Peyer's patch (tissue), 4 donors: Measurements from ENCODE around the gene FUCA2. TPM values are rescaled to one million over a fixed set of nuclear protein-coding genes. Genes with fewer than 3 reads are reported as not detected.

Experiments
- DNase-seq, 3 donors: peaks; one replicate each; pipeline ENCODE4 v3.0.0-alpha.2; 2017 to 2019
- H3K27ac ChIP-seq, 4 donors: fragments of 200-600 bp; sonication (generic); one replicate each; pipeline ENCODE4 v1.5.1; 2016 to 2019
- H3K27me3 ChIP-seq, 2 donors: fragments of 200-600 bp; sonication (generic); one replicate each; pipeline ENCODE4 v1.5.1; 2019
- H3K36me3 ChIP-seq, 3 donors: fragments of 200-600 bp; sonication (generic); one replicate each; pipeline ENCODE4 v1.5.1; 2016 to 2019
- H3K4me1 ChIP-seq, 4 donors: fragments of 200-600 bp; sonication (generic); one replicate each; pipeline ENCODE4 v1.5.1; 2016 to 2019
- H3K4me3 ChIP-seq, 4 donors: fragments of 200-600 bp; sonication (generic); 1 replicate in 3 of 4; 2 replicates in 1 of 4; pipeline ENCODE4 v1.5.1; 2016 to 2019; ENCODE audit warnings: mild to moderate bottlenecking in 1 of 4
- H3K9me3 ChIP-seq, 4 donors: fragments of 200-600 bp; sonication (generic); one replicate each; pipeline ENCODE4 v1.5.1; 2016 to 2019; ENCODE audit warnings: mild to moderate bottlenecking in 1 of 4
- CTCF ChIP-seq, 6 experiments: fragments of 450-650 bp in 4 of 6; fragments of 200-600 bp in 2 of 6; sonication (generic) in 1 of 6; IDR thresholded peaks; one replicate each; pipeline ENCODE4 v1.5.1; 2017 to 2019; ENCODE audit warnings: antibody characterized with exemption in 6 of 6, mild to moderate bottlenecking in 3 of 6, moderate library complexity in 1 of 6
- POLR2A ChIP-seq, 2 donors: fragments of 450-650 bp; IDR thresholded peaks; one replicate each; pipeline ENCODE4 v1.5.1; 2017; ENCODE audit warnings: antibody characterized with exemption in 2 of 2, mild to moderate bottlenecking in 2 of 2, moderate library complexity in 2 of 2
- total RNA-seq, 4 donors: library from RNA; depleted of rRNA; stranded (reverse); fragments of >200 nt; gene quantifications; one replicate each; pipeline ENCODE4 v1.1.0, GENCODE V29; 2016

The FUCA2 gene
- total RNA-seq, 4 donors from 2014 or later = 47.3 to 78.8 (median 54.4) TPM

GRCh38 chr6:143498428-143498827 is 13.1 kb downstream of the FUCA2 start:
- no peaks in the 10 kb centered on the region for H3K4me1 ChIP-seq
- H3K4me3 ChIP-seq = no peak overlapping the region
- DNase-seq = no peak
- no peak overlapping the region for H3K27ac ChIP-seq
- no peaks in the 10 kb centered on the region for H3K27me3 ChIP-seq
- peaks cover 0 to 75% (median 0%) of the 10 kb centered on the region in 3 donors for H3K36me3 ChIP-seq
- no peaks in the 10 kb centered on the region for H3K9me3 ChIP-seq
- TF ChIP-seq POLR2A (IDR thresholded peaks at IDR 0.05) (no peak), CTCF (IDR thresholded peaks at IDR 0.05) (no peak)

- Histone ChIP-seq H3K36me3 (peaks cover 0 to 62% (median 0%) of the 10 kb centered on the region in 3 donors), H3K27me3 (no peaks in the 10 kb centered on the region), H3K9me3 (no peaks in the 10 kb centered on the region), H3K4me3 (no peak overlapping the region), H3K4me1 (no peaks in the 10 kb centered on the region), H3K27ac (no peak overlapping the region)
- DNase-seq = no peak
- no peak for TF ChIP-seq POLR2A (IDR thresholded peaks at IDR 0.05)
- no peak for TF ChIP-seq CTCF (IDR thresholded peaks at IDR 0.05)
Measured at GRCh38 chr6:143496974-143497373, 14.5 kb downstream of the FUCA2 start.

- H3K27me3 ChIP-seq = no peaks in the 10 kb centered on the region
- no peak for DNase-seq
- no peaks in the 10 kb centered on the region for H3K9me3 ChIP-seq
- no peak overlapping the region for H3K4me3 ChIP-seq
- H3K4me1 ChIP-seq = no peaks in the 10 kb centered on the region
- no peak overlapping the region for H3K27ac ChIP-seq
- H3K36me3 ChIP-seq = peaks cover 0 to 13% (median 0%) of the 10 kb centered on the region in 3 donors
- TF ChIP-seq CTCF (IDR thresholded peaks at IDR 0.05) (no peak), POLR2A (IDR thresholded peaks at IDR 0.05) (no peak)
Measured at GRCh38 chr6:143490775-143491174, 20.7 kb downstream of the FUCA2 start.

GRCh38 chr6:143490244-143490643 is 21.3 kb downstream of the FUCA2 start:
- DNase-seq = no peak
- Histone ChIP-seq H3K4me1 (no peaks in the 10 kb centered on the region), H3K4me3 (no peak overlapping the region), H3K9me3 (no peaks in the 10 kb centered on the region), H3K27ac (no peak overlapping the region), H3K27me3 (no peaks in the 10 kb centered on the region), H3K36me3 (peaks cover 0 to 7% (median 0%) of the 10 kb centered on the region in 3 donors)
- TF ChIP-seq POLR2A (IDR thresholded peaks at IDR 0.05) = no peak
- no peak for TF ChIP-seq CTCF (IDR thresholded peaks at IDR 0.05)

- H3K4me3 ChIP-seq = no peak overlapping the region
- no peaks in the 10 kb centered on the region for H3K27me3 ChIP-seq
- DNase-seq = no peak
- H3K27ac ChIP-seq = no peak overlapping the region
- TF ChIP-seq CTCF (IDR thresholded peaks at IDR 0.05) (no peak), POLR2A (IDR thresholded peaks at IDR 0.05) (no peak)
- H3K9me3 ChIP-seq = no peaks in the 10 kb centered on the region
- H3K36me3 ChIP-seq = no peaks in the 10 kb centered on the region
- H3K4me1 ChIP-seq = no peaks in the 10 kb centered on the region
Measured at GRCh38 chr6:143486752-143487151, 24.8 kb downstream of the FUCA2 start.

- TF ChIP-seq POLR2A (IDR thresholded peaks at IDR 0.05) (no peak), CTCF (IDR thresholded peaks at IDR 0.05) (no peak)
- no peak for DNase-seq
Measured at GRCh38 chr6:143485967-143486366, 25.6 kb downstream of the FUCA2 start.

More at GRCh38 chr6:143485967-143486366, 25.6 kb downstream of the FUCA2 start:
- H3K4me3 ChIP-seq = no peak overlapping the region
- H3K27ac ChIP-seq = no peak overlapping the region
- H3K36me3 ChIP-seq = no peaks in the 10 kb centered on the region
- H3K9me3 ChIP-seq = no peaks in the 10 kb centered on the region
- H3K4me1 ChIP-seq = no peaks in the 10 kb centered on the region
- no peaks in the 10 kb centered on the region for H3K27me3 ChIP-seq
